ENCODE results near the gene HSBP1L1.

HSBP1L1 gene

GRCh38 chr18:79970419-79971133 is 6.1 kb downstream of the HSBP1L1 start:
- no peak for TF ChIP-seq POLR2A (IDR thresholded peaks at IDR 0.05; ENCODE audit: low read length)
- no peak for DNase-seq

- TF ChIP-seq POLR2A (IDR thresholded peaks at IDR 0.05; ENCODE audit: low read length) (no peak), GATA1 (IDR thresholded peaks at IDR 0.05; ENCODE audit: low read depth, low read length) (no peak)
- no peak for DNase-seq
Observed at GRCh38 chr18:79971211-79971952, 6.9 kb downstream of the HSBP1L1 start.

GRCh38 chr18:79971986-79972385 is 7.5 kb downstream of the HSBP1L1 start:
- DNase-seq, result no peak
- TF ChIP-seq POLR2A (IDR thresholded peaks at IDR 0.05; ENCODE audit: low read length) (no peak), GATA1 (IDR thresholded peaks at IDR 0.05; ENCODE audit: low read depth, low read length) (no peak)

- TF ChIP-seq GATA1 (IDR thresholded peaks at IDR 0.05; ENCODE audit: low read depth, low read length) (no peak), POLR2A (IDR thresholded peaks at IDR 0.05; ENCODE audit: low read length) (no peak)
- DNase-seq, result no peak
Observed at GRCh38 chr18:79972720-79973119, 8.3 kb downstream of the HSBP1L1 start.

- DNase-seq, result no peak
Observed at GRCh38 chr18:79973517-79973916, 9.1 kb downstream of the HSBP1L1 start.

GRCh38 chr18:79974025-79974654 is 9.7 kb downstream of the HSBP1L1 start:
- TF ChIP-seq GATA1 (IDR thresholded peaks at IDR 0.05; ENCODE audit: low read depth, low read length) (no peak), POLR2A (IDR thresholded peaks at IDR 0.05; ENCODE audit: low read length) (no peak)
- DNase-seq, result peak; percentile 43 to 59

More at GRCh38 chr18:79973517-79973916, 9.1 kb downstream of the HSBP1L1 start:
- no peak for TF ChIP-seq POLR2A (IDR thresholded peaks at IDR 0.05; ENCODE audit: low read length)
- no peak for TF ChIP-seq GATA1 (IDR thresholded peaks at IDR 0.05; ENCODE audit: low read depth, low read length)

GRCh38 chr18:79975043-79975442 is 10.6 kb downstream of the HSBP1L1 start:
- no peak for TF ChIP-seq POLR2A (IDR thresholded peaks at IDR 0.05; ENCODE audit: low read length)
- TF ChIP-seq GATA1 (IDR thresholded peaks at IDR 0.05; ENCODE audit: low read depth, low read length), result no peak
- DNase-seq, result peak; percentile 80 to 97

GRCh38 chr18:79975985-79976680 is 11.7 kb downstream of the HSBP1L1 start:
- TF ChIP-seq POLR2A (IDR thresholded peaks at IDR 0.05; ENCODE audit: low read length), result no peak
- TF ChIP-seq GATA1 (IDR thresholded peaks at IDR 0.05; ENCODE audit: low read depth, low read length), result no peak
- peak; percentile 57 to 58 for DNase-seq

GRCh38 chr18:79979843-79980242 is 15.4 kb downstream of the HSBP1L1 start:
- TF ChIP-seq GATA1 (IDR thresholded peaks at IDR 0.05; ENCODE audit: low read depth, low read length) (no peak), POLR2A (IDR thresholded peaks at IDR 0.05; ENCODE audit: low read length) (no peak)

GRCh38 chr18:79980585-79980984 is 16.1 kb downstream of the HSBP1L1 start:
- no peak for DNase-seq
- TF ChIP-seq POLR2A (IDR thresholded peaks at IDR 0.05; ENCODE audit: low read length), result no peak
- no peak for TF ChIP-seq GATA1 (IDR thresholded peaks at IDR 0.05; ENCODE audit: low read depth, low read length)

More at GRCh38 chr18:79979843-79980242, 15.4 kb downstream of the HSBP1L1 start:
- peak; percentile 38 to 43 for DNase-seq

GRCh38 chr18:79982736-79983135 is 18.3 kb downstream of the HSBP1L1 start:
- peak; percentile 68 to 74 for DNase-seq
- TF ChIP-seq POLR2A (IDR thresholded peaks at IDR 0.05; ENCODE audit: low read length), result no peak

- TF ChIP-seq GATA1 (IDR thresholded peaks at IDR 0.05; ENCODE audit: low read depth, low read length), result no peak
- no peak for TF ChIP-seq POLR2A (IDR thresholded peaks at IDR 0.05; ENCODE audit: low read length)
- DNase-seq, result no peak
Observed at GRCh38 chr18:79983253-79983652, 18.8 kb downstream of the HSBP1L1 start.

GRCh38 chr18:79983793-79984192 is 19.4 kb downstream of the HSBP1L1 start:
- TF ChIP-seq POLR2A (IDR thresholded peaks at IDR 0.05; ENCODE audit: low read length) (no peak), GATA1 (IDR thresholded peaks at IDR 0.05; ENCODE audit: low read depth, low read length) (no peak)
- DNase-seq, result no peak

GRCh38 chr18:79985172-79985571 is 20.7 kb downstream of the HSBP1L1 start:
- no peak for TF ChIP-seq POLR2A (IDR thresholded peaks at IDR 0.05; ENCODE audit: low read length)
- no peak for TF ChIP-seq GATA1 (IDR thresholded peaks at IDR 0.05; ENCODE audit: low read depth, low read length)
- DNase-seq, result no peak
